Posterior cingulate gyrus (tissue), 11 donors: ENCODE results near the gene EBF3.

ENCODE experiments used
- DNase-seq, 10 donors: peaks; one replicate each; pipeline versions ENCODE4 v3.0.0 to v3.0.0-alpha.2; 2020 to 2021; ENCODE audit warnings: mixed read lengths in 3 of 10
- intact Hi-C: fragments of 100-400 bp; cut with DNase I; formaldehyde crosslinking; loops from one replicate; pipeline ENCODE4 v1.15.1; 2023

EBF3 gene

GRCh38 chr10:129963641-129964501 lies at the start of gene EBF3:
Gene EBF3 (minus strand): TSS chr10:129964274. CDS start chr10:129963768, 506 bp downstream.
- DNase-seq = no peak
- intact Hi-C loops = no loop called here

- intact Hi-C loops = no loop called here
- peak in 1 of 10 donors; percentile 75 for DNase-seq
Measured at GRCh38 chr10:130013335-130014262, 49.5 kb upstream of the EBF3 start.

DNA sequence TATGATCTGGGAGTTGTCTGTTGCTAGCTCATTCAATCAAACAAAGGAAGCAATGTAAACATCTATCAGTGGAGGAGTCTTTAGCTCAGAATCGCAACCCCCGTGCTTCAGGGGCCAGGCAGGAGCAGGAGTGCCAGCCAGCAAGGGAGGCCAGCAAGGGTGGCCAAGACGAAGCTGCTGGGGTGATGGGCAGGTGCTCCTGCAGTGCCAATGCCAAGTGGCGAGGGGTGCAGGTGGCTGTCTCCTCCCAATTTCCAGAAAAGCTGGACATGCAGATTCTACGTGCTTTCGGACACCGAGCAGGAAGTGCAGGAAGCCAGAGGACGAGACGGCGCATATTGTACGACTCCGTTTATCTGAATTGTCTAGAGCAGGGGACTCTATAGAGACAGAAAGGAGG lies 48.1 kb upstream of the EBF3 start:
- intact Hi-C loops = no loop called here
- no peak for DNase-seq

- no peak for DNase-seq
- intact Hi-C loops = no loop called here
Measured at GRCh38 chr10:130010653-130011052, 46.6 kb upstream of the EBF3 start.

DNA sequence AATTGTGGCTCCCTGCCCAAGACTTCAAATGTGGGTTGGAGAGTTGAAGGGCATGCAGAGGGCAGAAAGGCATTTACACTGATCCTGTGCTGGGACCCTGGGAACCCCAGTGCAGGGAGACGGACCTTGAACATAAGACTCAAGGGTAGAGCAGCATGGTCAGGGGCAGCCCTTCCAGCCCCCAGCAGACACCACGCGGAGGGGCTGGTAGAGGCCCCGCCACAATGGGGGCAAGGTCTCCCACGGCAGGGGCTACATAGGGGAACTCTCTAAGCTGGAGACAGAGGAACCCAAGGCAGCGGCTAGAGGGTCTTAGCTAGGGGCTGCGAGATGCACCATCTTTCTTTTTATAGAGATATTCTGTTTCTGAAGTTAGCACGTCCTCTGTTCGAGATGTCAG lies 45.2 kb upstream of the EBF3 start:
- DNase-seq = no peak
- intact Hi-C loops = no loop called here

DNA sequence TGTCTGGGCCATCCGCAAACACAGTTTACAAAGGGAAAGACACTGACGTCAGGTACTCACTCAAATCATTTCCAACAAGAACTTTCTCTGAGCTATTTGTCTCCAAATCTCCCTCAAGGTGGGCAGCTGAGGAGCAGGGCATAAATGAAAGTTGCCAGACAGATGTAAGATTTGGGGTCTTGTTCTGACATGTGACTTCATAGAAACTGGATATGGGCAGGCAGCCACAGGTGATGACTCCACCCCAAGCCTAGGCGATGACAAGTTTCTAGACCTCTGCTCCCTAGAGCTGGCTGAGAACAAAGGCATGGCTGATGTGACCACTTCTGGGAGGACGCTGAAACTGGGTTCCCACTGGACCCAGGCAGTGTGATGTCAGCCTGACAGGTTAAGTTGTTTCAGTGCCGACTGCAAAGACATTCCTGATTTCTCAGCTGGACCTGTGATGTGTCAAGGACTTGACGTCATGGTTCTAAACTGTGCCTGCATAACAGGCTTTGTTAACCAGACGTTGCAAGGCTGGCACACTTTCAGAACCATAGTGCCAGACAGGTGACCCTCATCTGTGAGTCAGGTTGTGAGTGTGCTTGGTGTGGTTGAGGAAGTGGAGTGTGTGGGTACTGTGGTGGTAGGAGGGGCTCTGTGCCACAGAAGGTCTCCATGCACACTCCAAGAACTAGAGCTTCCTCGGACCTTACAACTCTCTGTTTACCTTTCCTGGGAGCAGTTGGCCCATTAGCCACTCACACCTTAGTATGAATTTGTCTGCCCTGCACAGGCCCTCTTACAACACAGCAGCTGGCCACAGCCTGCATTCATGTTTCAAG lies 39.9 kb upstream of the EBF3 start:
- intact Hi-C loops = no loop called here
- DNase-seq = no peak

DNA sequence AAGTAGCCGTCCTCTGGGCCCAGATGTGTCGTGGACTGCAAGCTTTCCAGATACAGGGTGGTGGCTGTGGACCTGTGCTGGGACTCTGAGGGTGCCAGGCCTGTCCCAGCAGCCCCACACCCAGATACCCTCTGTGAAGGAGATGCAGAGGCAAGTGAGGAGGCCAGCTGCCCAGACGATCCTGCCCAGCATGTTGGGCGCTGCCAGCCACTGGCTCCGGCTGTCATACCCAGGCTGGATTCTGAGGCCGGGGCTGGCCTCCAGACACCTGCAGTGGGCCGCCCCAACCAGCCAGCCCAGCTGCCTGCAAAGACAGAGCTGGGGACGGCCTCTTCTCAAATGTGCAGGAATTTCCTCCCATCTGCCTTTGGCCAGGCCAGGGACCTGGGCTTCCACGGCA lies 39.1 kb upstream of the EBF3 start:
- peak in 1 of 10 donors; percentile 47 for DNase-seq

DNA sequence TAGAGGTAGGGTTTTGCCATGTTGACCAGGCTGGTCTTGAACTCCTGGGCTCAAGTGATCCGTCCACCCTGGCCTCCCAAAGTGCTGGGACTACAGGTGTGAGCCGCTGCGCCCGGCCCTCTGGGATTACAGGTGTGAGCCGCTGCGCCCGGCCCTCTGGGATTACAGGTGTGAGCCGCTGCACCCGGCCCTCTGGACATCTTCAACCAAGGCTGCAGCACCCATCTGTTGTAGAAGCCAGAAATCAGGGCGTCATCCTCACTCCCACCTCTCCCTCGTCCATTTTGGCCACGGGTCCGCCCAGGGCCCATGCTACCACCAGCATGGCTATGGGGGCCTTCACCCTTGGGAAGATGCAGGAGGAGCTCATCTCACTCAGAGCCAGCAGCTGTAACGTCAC lies 38.5 kb upstream of the EBF3 start:
- no peak for DNase-seq
- intact Hi-C loops = no loop called here

More for the DNA sequence above, 39.1 kb upstream of the EBF3 start:
- intact Hi-C loops = no loop called here

DNA sequence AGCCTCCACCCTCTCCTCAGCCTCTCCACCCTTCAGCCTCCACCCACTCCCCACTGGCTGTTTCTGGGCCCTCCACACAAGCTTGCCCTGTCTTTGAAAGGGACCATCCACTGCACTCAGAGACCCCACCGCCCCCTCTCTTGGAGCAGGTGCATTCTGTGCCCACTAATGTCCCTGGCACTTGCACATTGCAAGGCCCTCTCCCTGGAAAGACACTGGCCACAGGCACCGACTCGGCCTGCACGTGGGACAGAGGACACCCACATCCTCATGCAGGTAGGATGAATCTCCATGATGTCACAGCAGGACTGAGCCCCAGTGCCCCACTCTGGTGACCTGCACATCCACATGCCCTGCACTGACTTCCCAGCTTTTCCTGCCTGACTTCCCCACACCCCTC lies 36.8 kb upstream of the EBF3 start:
- intact Hi-C loops = no loop called here
- DNase-seq = no peak

- no peak for DNase-seq
- intact Hi-C loops = no loop called here
Measured at GRCh38 chr10:129999140-129999539, 35.1 kb upstream of the EBF3 start.

DNA sequence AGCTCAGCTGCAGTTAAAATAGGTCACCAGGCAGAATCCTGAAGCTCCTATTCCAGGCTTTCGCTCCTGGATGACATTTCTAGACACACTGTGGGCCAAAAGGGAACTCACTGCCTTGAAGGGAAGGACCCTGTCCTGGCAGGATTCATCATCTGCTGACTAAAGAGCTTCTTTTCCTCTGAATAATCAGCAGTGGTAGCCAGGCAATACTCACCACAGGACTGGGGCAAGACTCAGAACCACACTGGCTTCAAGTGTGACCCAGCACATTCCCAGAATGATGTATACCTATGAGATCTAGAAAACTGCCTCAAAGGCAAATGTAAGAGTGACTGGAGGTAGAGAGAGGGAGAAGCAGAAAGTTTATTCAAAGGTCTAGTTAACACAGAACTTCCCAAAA lies 29.5 kb upstream of the EBF3 start:
- intact Hi-C loops = no loop called here
- no peak for DNase-seq

DNA sequence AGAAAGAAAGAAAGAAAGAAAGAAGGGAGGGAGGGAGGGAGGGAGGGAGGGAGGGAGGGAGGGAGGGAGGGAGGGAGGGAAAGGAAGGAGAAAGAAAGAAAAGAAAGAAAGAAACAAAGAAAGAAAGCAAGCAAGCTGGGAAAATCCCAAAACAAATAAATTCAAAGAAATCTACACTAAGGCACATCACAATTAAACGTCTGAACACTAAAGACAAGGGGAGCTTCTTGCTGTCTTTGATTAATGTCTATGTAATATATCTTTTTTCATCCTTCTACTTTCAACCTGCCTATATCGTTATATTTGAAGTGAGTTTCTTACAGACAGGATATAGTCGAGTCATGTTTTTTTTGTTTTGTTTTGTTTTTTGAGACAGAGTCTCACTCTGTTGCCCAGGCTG lies 28.3 kb upstream of the EBF3 start:
- intact Hi-C loops = no loop called here
- no peak for DNase-seq

- no peak for DNase-seq
- intact Hi-C loops = no loop called here
Measured at GRCh38 chr10:129982825-129983224, 18.8 kb upstream of the EBF3 start.

- intact Hi-C loops = no loop called here
Measured at GRCh38 chr10:129978980-129979379, 14.9 kb upstream of the EBF3 start.

DNA sequence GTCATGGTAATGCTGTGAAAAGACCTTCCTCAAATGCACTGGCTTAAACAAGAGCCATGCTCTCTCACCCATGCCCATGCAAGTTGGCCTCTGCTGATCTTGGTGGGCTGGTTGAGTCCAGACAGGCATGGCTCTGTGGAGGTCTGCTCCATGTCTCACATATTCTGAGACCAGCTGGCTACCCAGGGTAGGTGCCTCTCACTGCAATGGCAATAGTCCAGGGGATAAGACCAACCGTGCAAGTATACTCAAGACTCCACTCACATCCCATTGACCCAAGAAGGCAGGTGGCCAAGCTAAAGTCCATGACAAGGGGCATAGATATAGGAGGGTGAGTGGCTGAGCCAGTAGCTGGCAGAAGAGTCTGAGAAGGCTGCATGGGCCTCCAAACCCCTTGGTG lies 14.2 kb upstream of the EBF3 start:
- intact Hi-C loops = no loop called here
- no peak for DNase-seq

More at GRCh38 chr10:129978980-129979379, 14.9 kb upstream of the EBF3 start:
- DNase-seq = no peak

DNA sequence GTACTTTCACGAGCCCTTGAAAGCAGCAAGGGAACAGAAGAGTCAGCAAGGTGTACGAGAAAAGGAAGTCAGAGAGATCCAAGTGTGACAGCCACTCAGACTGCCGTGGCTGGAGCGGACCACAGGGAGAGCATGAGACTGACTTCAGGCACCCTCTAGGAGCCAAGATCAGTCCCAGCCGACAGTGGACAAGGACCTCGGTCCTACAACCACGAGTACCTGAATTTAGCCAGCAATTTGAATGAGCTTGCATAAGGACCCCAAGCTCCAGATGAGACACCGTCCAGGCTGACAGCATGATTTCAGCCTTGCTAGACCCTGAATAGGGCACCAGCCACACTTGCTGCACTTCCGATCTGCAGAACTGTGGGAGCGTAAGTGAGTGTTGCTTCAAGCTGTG lies 13.7 kb upstream of the EBF3 start:
- intact Hi-C loops = no loop called here
- no peak for DNase-seq

- DNase-seq = no peak
- intact Hi-C loops = loop anchor here (5.0 kb wide), 2 partner anchors 941 to 1711 kb away; no protein-coding TSS in a partner anchor
Measured at GRCh38 chr10:129973674-129974059, 9.6 kb upstream of the EBF3 start.

DNA sequence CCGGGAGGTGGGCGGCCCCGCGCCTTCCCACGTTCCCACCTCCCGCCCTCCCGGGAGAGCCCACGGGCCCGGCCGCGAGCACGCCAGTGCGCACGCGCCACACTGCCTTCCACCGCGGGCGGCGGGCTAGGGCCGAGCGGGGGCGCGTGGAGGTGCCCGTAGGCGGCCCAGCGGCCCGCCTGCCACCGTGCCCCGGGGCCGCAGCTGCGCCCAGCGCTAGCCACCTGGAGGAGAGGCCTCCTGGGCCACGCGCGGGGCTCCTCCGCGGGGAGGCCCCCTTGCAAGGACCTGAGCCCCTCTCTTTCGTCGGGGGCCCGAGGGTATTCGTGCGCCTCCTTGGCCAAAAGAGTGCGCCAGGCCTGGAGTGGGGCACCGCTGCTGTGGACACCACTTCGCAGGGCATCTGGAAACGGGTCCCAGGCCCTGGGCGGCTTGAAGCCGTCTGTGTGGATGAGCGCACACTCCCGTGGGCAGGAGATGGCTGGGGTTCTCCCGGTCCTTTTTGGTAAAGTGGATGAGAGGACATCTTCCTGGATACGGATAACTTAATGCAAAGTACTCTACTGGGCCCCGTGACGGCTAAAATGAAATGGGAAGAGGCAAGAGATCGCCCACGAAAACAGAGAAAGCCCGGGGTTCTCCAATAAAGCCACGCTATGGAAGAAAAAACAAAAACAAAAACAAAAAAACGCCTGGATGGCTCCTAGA lies 9.0 kb upstream of the EBF3 start:
- intact Hi-C loops = loop anchor here (5.0 kb wide), 2 partner anchors 941 to 1711 kb away; no protein-coding TSS in a partner anchor

GRCh38 chr10:129972145-129972965 lies 8.3 kb upstream of the EBF3 start:
- intact Hi-C loops = loop anchor here (5.0 kb wide), 2 partner anchors 940 to 1710 kb away; no protein-coding TSS in a partner anchor
- DNase-seq = peak in 1 of 10 donors; percentile 70

More for the DNA sequence above, 9.0 kb upstream of the EBF3 start:
- DNase-seq = peak in 1 of 10 donors; percentile 78
